Osteocyte (in vitro differentiated cells): ENCODE data around the gene TSPAN7. TPM values are rescaled to one million over a fixed set of nuclear protein-coding genes. Genes with fewer than 3 reads are reported as not detected.

Experiments used
- DNase-seq: peaks from one replicate; pipeline ENCODE4 v3.0.0; 2021; ENCODE audit warnings: mixed read lengths; ENCODE audit not compliant: unreplicated experiment; ENCODE audit errors: extremely low spot score
- H3K27ac Mint-ChIP-seq: one replicate; pipeline ENCODE4 v1.8.0; 2021; ENCODE audit warnings: mild to moderate bottlenecking, mixed read lengths; ENCODE audit not compliant: unreplicated experiment
- H3K27me3 Mint-ChIP-seq: one replicate; pipeline ENCODE4 v1.8.0; 2021; ENCODE audit warnings: mixed read lengths; ENCODE audit not compliant: unreplicated experiment
- H3K36me3 Mint-ChIP-seq: one replicate; pipeline ENCODE4 v1.8.0; 2021; ENCODE audit warnings: mixed read lengths; ENCODE audit not compliant: unreplicated experiment
- H3K4me1 Mint-ChIP-seq: one replicate; pipeline ENCODE4 v1.8.0; 2021; ENCODE audit warnings: mixed read lengths; ENCODE audit not compliant: unreplicated experiment
- H3K4me3 Mint-ChIP-seq: one replicate; pipeline ENCODE4 v1.8.0; 2021; ENCODE audit warnings: mild to moderate bottlenecking, moderate library complexity, mixed read lengths; ENCODE audit not compliant: unreplicated experiment
- H3K9me3 Mint-ChIP-seq: one replicate; pipeline ENCODE4 v1.8.0; 2021; ENCODE audit warnings: mixed read lengths; ENCODE audit not compliant: unreplicated experiment
- total RNA-seq: library from RNA; stranded (reverse); gene quantifications from 2 replicates; pipeline ENCODE4 v1.2.1, GENCODE V29; 2021
- TF ChIP-seq, protein P1 (sequence below): fragments of 200-600 bp; sonication (generic); IDR thresholded peaks from 2 replicates; pipeline ENCODE4 v1.5.0; 2021; ENCODE audit warnings: antibody characterized with exemption, mild to moderate bottlenecking, moderate library complexity

The TSPAN7 gene
- total RNA-seq, 1 donor from 2014 or later: 0.40 TPM

DNA sequence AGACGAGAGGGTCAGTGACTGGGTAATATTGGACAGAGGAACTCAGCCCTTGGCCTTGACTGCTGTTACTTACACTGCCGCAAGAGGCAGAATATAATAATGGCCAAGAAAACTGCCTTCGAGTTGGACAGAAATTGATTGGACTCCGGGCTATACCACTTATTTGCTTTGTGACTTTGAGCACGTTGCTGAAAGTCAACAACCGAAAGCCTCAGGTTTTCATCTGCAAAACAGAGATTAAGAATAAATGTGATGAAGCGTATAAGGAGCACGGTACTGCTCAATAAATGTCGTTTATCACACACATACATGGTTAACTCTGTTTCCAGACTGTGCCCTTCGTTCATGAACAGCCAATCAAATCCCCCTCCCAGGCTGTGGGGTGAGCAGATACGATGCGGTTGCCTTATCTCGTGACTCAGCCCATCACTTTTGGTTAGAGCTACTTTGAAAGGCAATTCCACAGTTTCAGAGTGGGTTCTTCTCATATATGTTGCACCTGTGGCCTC, 91.6 kb downstream of the TSPAN7 start:
- no peaks in the 10 kb centered on the region for H3K9me3 Mint-ChIP-seq

DNA sequence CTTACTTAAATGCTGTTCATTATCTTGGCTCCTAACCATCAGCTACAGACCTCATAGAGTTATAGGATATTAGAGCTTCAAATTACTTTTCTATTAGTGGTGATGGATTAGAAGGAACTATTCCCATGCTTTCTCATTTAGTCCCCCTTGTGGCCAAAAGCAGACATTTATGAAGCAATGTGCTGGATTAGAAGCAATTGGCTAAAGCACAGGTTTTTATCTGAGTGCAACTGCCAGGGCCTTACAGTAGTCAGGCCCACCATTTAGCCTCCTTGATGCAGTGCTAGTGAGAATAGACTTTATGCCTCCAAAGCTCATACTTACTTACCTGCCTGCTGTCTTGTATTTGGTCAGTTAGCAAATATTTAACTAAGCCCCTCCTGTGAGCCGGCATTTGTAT, 93.0 kb downstream of the TSPAN7 start:
- H3K36me3 Mint-ChIP-seq: no peaks in the 10 kb centered on the region
- no peak for DNase-seq
- no peaks in the 10 kb centered on the region for H3K4me1 Mint-ChIP-seq
- H3K4me3 Mint-ChIP-seq: no peak overlapping the region
- no peaks in the 10 kb centered on the region for H3K27me3 Mint-ChIP-seq
- TF ChIP-seq, protein P1, sequence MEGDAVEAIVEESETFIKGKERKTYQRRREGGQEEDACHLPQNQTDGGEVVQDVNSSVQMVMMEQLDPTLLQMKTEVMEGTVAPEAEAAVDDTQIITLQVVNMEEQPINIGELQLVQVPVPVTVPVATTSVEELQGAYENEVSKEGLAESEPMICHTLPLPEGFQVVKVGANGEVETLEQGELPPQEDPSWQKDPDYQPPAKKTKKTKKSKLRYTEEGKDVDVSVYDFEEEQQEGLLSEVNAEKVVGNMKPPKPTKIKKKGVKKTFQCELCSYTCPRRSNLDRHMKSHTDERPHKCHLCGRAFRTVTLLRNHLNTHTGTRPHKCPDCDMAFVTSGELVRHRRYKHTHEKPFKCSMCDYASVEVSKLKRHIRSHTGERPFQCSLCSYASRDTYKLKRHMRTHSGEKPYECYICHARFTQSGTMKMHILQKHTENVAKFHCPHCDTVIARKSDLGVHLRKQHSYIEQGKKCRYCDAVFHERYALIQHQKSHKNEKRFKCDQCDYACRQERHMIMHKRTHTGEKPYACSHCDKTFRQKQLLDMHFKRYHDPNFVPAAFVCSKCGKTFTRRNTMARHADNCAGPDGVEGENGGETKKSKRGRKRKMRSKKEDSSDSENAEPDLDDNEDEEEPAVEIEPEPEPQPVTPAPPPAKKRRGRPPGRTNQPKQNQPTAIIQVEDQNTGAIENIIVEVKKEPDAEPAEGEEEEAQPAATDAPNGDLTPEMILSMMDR: peak; percentile 55
- H3K27ac Mint-ChIP-seq: no peak overlapping the region
- H3K9me3 Mint-ChIP-seq: no peaks in the 10 kb centered on the region

More for the DNA sequence above, 91.6 kb downstream of the TSPAN7 start:
- Mint-ChIP-seq H3K27me3 (no peaks in the 10 kb centered on the region), H3K4me3 (no peak overlapping the region), H3K36me3 (no peaks in the 10 kb centered on the region), H3K4me1 (no peaks in the 10 kb centered on the region), H3K27ac (no peak overlapping the region)
- DNase-seq: no peak
- TF ChIP-seq, protein P1: no peak

DNA sequence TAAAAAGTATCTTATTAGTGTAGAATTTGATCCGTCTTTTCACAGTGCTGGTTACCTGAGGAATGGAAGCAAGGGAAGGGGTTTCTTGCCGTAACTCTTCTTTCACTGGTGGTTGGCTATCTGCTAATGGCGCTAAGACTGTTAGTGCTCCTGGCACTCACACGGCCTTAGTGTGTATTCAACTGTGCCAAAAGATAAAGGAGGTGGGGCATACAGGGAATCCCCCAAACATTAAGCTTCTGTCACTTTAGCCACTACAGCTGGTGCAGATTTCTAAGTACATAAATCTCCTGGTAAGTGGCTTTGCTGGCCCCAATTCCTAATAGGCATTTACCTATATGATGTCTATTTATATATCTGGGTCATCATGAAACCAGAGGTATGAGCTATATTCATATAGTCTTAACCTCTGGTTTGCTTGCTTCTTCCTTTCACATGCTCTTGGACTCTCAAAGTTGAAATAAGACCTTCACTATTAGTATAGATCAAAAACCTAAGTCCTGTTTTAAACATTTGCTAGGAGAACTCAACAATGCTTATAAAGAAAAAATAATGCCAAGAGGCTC, 95.1 kb downstream of the TSPAN7 start:
- TF ChIP-seq, protein P1: no peak
- Mint-ChIP-seq H3K4me3 (no peak overlapping the region), H3K27ac (no peak overlapping the region), H3K4me1 (no peaks in the 10 kb centered on the region), H3K36me3 (no peaks in the 10 kb centered on the region), H3K9me3 (no peaks in the 10 kb centered on the region), H3K27me3 (no peaks in the 10 kb centered on the region)
- DNase-seq: no peak

DNA sequence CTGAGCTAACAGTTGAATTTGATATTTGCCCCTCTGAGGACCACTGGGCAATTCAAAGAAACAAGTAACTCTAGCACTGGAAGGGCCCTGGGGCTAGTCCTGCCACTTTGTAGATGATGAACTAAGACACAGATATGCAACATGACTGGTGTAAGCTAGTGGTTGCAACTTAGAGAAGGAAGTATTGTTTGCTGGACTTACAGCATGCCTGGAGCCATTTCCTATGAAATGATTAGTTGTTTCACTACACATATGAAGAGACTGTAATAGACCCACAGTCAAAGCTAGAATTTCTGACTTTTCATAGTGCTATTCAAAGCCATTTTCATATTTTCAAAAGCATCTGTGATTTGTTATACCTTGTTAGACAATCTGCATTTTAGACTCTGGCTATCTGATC, 96.2 kb downstream of the TSPAN7 start:
- no peaks in the 10 kb centered on the region for H3K27me3 Mint-ChIP-seq
- H3K4me1 Mint-ChIP-seq: no peaks in the 10 kb centered on the region
- H3K27ac Mint-ChIP-seq: no peak overlapping the region
- no peak for DNase-seq
- TF ChIP-seq, protein P1: no peak
- no peaks in the 10 kb centered on the region for H3K36me3 Mint-ChIP-seq
- no peak overlapping the region for H3K4me3 Mint-ChIP-seq
- H3K9me3 Mint-ChIP-seq: no peaks in the 10 kb centered on the region

DNA sequence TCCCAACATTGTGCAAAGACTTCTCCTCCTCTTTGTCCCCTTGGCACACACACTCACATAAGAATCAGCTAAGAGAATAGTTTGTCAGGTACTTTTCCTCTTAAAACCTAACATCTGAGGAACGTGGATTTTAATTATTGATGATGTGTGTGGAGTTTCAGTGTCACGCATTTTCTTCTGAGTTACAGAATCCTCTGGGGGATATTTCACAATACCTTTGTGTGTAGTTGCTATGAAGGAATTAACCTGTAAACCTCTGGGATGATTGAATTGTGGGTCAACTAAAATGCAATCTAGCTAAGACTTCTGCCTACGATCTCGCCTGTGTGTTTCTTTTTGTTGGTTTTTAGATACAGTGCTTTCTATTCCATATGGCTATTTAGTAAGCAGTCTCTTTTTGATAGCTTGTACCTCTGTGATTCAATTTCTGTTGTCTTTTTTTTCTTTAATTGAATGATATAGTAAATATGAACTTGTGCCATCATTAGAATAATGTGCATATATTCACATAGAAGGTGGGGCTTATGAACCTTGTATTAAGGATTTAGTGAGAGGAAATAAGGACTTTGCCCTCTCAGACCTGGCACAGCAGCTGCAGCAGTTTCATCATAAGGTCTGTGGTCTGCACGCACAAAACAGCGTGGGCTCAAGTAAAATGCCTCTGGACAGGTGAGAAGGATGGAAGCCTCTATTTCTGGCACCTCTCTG, 99.2 kb downstream of the TSPAN7 start:
- no peak for DNase-seq
- Mint-ChIP-seq H3K4me3 (no peak overlapping the region), H3K36me3 (no peaks in the 10 kb centered on the region), H3K27ac (no peak overlapping the region), H3K4me1 (no peaks in the 10 kb centered on the region), H3K27me3 (no peaks in the 10 kb centered on the region), H3K9me3 (no peaks in the 10 kb centered on the region)
- TF ChIP-seq, protein P1: no peak
